Neural crest cell (in vitro differentiated cells): Measurements from ENCODE around the gene CETP. TPM values are rescaled to one million over a fixed set of nuclear protein-coding genes. Genes with fewer than 3 reads are reported as not detected.

ENCODE experiments used
- DNase-seq: peaks from one replicate; pipeline ENCODE4 v3.0.0; 2021; ENCODE audit warnings: low read depth, mixed read lengths, low spot score
- H3K27ac Mint-ChIP-seq: one replicate; pipeline ENCODE4 v1.8.0; 2021; ENCODE audit warnings: mild to moderate bottlenecking, mixed read lengths; ENCODE audit not compliant: unreplicated experiment
- H3K27me3 Mint-ChIP-seq: 2 replicates; pipeline ENCODE4 v1.8.0; 2021; ENCODE audit warnings: low read depth, mild to moderate bottlenecking, mixed read lengths
- H3K36me3 Mint-ChIP-seq: 2 replicates; pipeline ENCODE4 v1.8.0; 2021; ENCODE audit warnings: low read depth, mild to moderate bottlenecking, mixed read lengths
- H3K4me1 Mint-ChIP-seq: 2 replicates; pipeline ENCODE4 v1.8.0; 2021; ENCODE audit warnings: mixed read lengths
- H3K4me3 Mint-ChIP-seq: one replicate; pipeline ENCODE4 v1.8.0; 2021; ENCODE audit warnings: mild to moderate bottlenecking, mixed read lengths
- H3K9me3 Mint-ChIP-seq: 2 replicates; pipeline ENCODE4 v1.8.0; 2021; ENCODE audit warnings: mixed read lengths
- total RNA-seq: library from RNA; stranded (reverse); gene quantifications from 2 replicates; pipeline ENCODE4 v1.2.1, GENCODE V29; 2021
- TF ChIP-seq, protein P1 (sequence below): fragments of 200-600 bp; sonication (generic); conservative IDR thresholded peaks from 2 replicates; pipeline ENCODE4 v1.5.0; 2021; ENCODE audit warnings: antibody characterized with exemption, mild to moderate bottlenecking

CETP gene
- total RNA-seq, 1 donor from 2014 or later = not detected

DNA sequence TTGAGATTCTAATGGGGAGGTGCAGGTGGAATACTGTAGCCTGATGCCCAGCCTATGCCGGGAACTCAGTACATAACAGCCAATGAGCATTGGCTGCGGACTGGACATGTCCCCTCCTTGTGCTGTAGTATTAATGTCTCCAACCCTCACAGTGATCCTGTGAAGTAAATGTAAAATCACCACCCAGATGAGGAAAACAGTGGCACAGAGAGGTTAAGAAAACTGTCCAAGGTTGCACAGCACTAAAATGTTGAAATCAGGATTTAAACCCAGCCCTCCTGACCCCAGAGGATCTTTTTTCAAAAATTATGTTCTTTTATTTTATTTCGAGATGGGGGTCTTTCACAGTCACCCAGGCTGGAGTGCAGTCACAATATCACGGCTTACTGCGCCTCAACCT lies 35.5 kb downstream of the CETP start:
- TF ChIP-seq, protein P1, sequence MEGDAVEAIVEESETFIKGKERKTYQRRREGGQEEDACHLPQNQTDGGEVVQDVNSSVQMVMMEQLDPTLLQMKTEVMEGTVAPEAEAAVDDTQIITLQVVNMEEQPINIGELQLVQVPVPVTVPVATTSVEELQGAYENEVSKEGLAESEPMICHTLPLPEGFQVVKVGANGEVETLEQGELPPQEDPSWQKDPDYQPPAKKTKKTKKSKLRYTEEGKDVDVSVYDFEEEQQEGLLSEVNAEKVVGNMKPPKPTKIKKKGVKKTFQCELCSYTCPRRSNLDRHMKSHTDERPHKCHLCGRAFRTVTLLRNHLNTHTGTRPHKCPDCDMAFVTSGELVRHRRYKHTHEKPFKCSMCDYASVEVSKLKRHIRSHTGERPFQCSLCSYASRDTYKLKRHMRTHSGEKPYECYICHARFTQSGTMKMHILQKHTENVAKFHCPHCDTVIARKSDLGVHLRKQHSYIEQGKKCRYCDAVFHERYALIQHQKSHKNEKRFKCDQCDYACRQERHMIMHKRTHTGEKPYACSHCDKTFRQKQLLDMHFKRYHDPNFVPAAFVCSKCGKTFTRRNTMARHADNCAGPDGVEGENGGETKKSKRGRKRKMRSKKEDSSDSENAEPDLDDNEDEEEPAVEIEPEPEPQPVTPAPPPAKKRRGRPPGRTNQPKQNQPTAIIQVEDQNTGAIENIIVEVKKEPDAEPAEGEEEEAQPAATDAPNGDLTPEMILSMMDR = no peak
- no peaks in the 10 kb centered on the region for H3K9me3 Mint-ChIP-seq
- H3K4me1 Mint-ChIP-seq = no peaks in the 10 kb centered on the region
- no peak for DNase-seq
- no peak overlapping the region for H3K27ac Mint-ChIP-seq
- H3K27me3 Mint-ChIP-seq = peaks cover 37% of the 10 kb centered on the region
- H3K4me3 Mint-ChIP-seq = no peak overlapping the region
- H3K36me3 Mint-ChIP-seq = no peaks in the 10 kb centered on the region

DNA sequence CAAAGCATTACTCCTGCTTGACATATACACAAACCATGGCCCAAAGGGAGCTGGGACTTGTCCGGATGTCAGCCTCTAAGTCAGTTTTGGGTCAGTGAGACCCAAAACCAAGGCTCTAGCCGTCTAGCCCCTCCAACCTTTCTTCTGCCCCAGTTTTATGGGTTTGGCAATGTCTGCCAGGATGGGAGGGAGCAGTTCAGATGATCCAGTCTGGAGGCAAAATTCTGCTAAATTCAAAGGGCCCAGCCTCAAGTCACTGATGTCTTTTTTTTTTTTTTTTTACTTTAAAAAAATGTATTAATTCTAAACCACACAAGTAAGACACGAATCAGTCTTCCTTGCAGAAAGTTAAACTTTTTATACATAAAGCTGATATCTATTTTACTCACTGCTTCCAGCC lies 36.2 kb downstream of the CETP start:
- Mint-ChIP-seq H3K36me3 (no peaks in the 10 kb centered on the region), H3K27me3 (peaks cover 35% of the 10 kb centered on the region), H3K9me3 (no peaks in the 10 kb centered on the region), H3K4me1 (no peaks in the 10 kb centered on the region), H3K4me3 (no peak overlapping the region), H3K27ac (no peak overlapping the region)
- no peak for DNase-seq
- TF ChIP-seq, protein P1 = no peak

DNA sequence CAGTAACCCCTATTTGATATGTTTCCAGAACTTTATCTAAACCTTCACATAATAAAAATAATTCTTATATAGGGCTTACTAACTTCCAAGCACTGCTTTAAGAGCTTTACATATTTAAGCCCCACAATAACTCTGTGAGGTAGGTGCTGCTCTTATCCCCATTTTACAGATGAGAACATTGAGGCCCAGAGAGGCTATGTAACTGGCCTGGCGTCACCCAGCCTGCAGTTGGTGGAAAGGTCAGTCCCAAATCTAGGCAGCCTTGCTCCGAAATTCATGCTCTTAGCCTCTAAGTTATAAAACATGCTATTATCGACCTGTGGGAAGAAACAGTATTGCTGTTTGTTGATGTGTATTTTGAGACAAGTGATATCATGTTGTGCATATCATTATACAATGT lies 36.6 kb downstream of the CETP start:
- no peaks in the 10 kb centered on the region for H3K9me3 Mint-ChIP-seq
- H3K27ac Mint-ChIP-seq = no peak overlapping the region
- no peak for DNase-seq
- H3K27me3 Mint-ChIP-seq = peaks cover 31% of the 10 kb centered on the region
- no peak overlapping the region for H3K4me3 Mint-ChIP-seq
- no peaks in the 10 kb centered on the region for H3K36me3 Mint-ChIP-seq
- H3K4me1 Mint-ChIP-seq = no peaks in the 10 kb centered on the region
- TF ChIP-seq, protein P1 = no peak

DNA sequence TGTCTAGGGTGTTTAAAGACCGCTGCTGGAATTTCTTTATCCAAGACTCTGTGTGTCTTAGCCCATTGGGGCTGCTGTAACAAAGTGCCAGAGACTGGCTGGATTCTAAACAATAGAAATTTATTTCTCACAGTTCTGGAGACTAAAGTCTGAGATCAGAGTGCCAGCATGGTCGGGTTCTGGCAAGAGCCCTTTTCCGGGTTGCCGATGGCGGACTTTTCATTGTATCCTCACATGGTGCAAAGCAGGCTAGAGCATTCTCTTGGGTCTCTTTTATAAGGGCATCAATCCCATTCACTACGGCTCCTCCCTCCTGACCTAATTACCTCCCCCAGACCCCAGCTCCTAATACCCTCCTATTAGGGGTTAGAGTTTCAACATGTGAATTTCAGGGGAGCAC lies 37.1 kb downstream of the CETP start:
- no peak for DNase-seq
- Mint-ChIP-seq H3K4me1 (no peaks in the 10 kb centered on the region), H3K9me3 (no peaks in the 10 kb centered on the region), H3K27ac (no peak overlapping the region), H3K4me3 (no peak overlapping the region), H3K36me3 (no peaks in the 10 kb centered on the region), H3K27me3 (peaks cover 27% of the 10 kb centered on the region)
- TF ChIP-seq, protein P1 = no peak

DNA sequence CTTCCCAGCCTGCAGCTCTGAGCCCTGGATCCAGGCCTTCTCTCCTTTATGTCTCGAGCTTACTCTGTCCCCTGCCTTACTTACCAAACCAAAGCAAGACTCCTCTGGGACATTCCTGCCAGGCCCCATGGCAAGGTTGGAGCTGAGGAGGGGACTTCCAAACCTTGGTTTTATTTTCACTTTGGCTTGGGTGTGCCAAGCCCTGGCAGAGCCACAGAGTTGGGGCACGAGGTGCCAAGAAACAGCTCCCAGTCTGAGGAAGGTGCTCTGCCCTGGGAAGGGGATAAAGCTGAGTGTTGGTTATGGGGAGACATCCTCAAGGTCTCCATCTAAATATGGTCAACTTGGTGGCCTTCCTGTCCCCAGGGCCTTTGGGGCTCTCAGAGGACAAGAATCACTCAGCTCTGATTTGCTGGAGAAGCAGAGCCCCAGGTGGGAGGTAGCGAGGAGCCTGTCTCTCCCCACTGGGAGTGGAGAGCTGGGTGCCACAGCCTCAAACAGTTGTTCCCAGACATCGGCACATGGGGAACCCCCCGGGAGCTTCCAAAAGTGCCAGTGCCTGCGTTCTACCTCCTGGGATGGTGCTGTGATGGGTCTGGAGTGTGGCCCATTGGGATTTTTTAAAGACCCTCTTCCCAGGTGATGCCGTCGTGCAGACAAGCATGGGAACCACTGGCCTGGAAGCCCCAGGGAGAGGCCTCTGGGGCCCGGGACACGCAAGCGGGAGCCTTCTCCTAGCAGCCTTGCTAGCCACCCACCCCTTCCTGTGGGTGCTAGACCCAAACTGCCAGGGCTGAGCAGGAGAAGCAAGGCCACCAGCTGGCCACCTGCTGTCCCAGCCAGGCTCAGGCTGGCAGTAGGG lies 37.9 kb downstream of the CETP start:
- DNase-seq = no peak
- peak overlapping the region; percentile 71 for H3K27ac Mint-ChIP-seq
- H3K4me1 Mint-ChIP-seq = no peaks in the 10 kb centered on the region
- H3K4me3 Mint-ChIP-seq = no peak overlapping the region
- H3K36me3 Mint-ChIP-seq = no peaks in the 10 kb centered on the region
- peaks cover 19% of the 10 kb centered on the region for H3K27me3 Mint-ChIP-seq
- TF ChIP-seq, protein P1 = no peak
- H3K9me3 Mint-ChIP-seq = no peaks in the 10 kb centered on the region
